ENCODE measurements around the gene F7.
"Not testable (repeated sequence)": the region's sequence is repeated elsewhere in the genome, so short reads cannot be mapped to it uniquely, and the experiment has no call there.

Gene F7

GRCh38 chr13:113105921-113106452 lies 396 bp downstream of the F7 start:
- no peak for DNase-seq

- DNase-seq: no peak
These were observed 1.2 kb downstream of the F7 start for GRCh38 chr13:113106711-113107351.

- not testable (repeated sequence) for DNase-seq
These were observed 2.9 kb downstream of the F7 start for GRCh38 chr13:113108521-113108920.

DNA sequence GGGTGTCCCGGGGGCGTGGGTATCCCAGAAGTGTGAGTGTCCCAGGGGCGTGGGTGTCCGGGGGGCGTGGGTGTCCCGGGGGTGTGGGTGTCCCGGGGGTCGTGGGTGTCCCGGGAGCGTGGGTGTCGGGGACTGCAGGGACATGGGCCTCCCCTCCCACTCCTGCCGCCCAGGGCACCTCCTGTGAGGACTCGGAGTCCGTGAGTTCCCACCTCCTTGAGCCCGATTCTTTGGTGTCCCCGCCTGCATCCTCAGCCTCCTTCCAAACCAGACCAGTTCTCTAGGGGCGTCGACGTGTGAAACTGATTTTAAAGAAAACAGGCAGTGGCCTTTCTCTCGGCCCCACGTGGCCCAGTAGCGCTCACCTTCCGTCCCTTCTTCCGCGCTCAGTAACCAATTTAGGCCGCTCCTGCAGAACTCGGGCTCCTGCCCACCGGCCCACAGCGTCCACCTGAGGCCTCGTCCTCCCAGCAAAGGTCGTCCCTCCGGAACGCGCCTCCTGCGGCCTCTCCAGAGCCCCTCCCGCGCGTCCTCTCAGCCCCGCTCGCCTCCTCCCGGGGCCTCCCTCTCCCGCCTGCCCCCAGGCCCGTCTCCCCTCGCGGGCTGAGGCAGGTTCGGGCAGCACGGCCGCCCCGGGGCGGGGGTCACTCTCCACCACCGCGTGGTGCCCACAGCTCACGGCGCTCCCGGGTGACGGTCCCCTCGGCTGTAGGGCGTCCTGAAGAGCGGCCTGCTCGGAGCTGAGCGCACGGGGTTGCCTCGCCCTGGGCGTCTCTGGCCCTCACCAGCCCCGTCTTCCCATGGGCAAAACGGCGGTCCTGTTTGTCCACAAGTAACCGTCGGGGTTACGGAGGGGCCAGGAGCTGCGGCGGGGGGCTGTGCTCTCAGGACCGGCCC lies 3.8 kb downstream of the F7 start:
- DNase-seq: no peak

DNA sequence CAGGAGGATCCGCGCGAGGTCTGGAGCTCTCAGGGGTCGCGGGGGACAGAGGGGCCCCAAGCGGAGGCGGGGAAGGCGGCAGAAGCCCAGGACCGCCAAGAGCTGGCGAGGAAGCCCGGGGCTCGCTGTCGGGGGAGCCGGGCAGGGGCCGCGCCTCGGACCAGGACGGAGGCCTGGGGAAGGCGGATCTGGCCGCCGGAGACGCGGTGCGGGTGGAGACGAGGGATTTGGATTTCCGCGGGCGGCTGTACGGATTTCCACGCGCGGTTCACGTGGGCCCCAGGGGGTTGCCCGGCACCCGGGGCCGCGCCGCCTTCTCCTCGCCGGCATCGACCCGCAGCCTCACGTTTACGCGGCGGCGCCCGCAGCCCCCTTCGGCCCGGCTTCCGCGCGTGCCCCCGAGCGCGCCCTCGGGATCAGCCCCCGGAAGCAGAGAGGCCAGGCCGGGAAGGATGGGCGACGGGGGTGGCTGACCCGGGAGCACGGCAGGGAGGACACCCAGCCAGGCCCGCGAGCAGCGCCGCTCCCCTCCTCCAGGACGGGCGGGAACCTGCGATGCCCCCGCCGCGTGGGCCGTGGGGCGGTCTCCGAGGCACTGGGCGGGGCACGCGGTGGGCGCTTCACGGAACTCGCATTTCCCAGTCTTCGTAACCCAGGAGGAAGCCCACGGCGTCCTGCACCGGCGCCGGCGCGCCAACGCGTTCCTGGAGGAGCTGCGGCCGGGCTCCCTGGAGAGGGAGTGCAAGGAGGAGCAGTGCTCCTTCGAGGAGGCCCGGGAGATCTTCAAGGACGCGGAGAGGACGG lies 4.7 kb downstream of the F7 start:
- no peak for DNase-seq

DNA sequence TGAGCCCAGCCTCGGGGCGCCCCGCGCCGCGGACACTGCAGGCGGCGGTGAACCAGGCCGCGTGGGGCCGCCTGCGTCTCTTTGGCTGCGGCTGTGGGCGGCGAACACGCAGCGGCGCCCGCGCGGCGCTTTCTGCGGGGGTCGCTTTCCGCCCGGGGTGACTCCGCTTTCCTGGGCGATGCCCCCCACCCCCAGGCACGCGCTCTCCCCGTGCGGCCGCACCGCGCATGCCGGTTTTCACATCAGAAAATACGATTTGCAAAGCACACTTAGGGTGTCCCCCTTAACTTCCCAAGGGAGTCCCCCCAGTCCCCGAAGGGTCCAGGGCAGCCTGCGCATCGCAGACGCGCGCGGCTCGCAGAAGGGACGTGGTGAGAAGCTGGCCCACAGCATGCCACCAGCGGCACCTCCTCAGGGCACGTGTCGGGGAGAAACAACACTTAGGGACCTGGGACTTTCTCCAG lies 5.3 kb downstream of the F7 start:
- no peak for DNase-seq

- DNase-seq: not testable (repeated sequence)
These were observed 6.2 kb downstream of the F7 start for GRCh38 chr13:113111821-113112220.

- not testable (repeated sequence) for DNase-seq
These were observed 6.9 kb downstream of the F7 start for GRCh38 chr13:113112475-113112874.

GRCh38 chr13:113112893-113113845 lies 7.6 kb downstream of the F7 start:
- no peak for DNase-seq

- DNase-seq: no peak
These were observed 8.3 kb downstream of the F7 start for GRCh38 chr13:113113846-113114271.

DNA sequence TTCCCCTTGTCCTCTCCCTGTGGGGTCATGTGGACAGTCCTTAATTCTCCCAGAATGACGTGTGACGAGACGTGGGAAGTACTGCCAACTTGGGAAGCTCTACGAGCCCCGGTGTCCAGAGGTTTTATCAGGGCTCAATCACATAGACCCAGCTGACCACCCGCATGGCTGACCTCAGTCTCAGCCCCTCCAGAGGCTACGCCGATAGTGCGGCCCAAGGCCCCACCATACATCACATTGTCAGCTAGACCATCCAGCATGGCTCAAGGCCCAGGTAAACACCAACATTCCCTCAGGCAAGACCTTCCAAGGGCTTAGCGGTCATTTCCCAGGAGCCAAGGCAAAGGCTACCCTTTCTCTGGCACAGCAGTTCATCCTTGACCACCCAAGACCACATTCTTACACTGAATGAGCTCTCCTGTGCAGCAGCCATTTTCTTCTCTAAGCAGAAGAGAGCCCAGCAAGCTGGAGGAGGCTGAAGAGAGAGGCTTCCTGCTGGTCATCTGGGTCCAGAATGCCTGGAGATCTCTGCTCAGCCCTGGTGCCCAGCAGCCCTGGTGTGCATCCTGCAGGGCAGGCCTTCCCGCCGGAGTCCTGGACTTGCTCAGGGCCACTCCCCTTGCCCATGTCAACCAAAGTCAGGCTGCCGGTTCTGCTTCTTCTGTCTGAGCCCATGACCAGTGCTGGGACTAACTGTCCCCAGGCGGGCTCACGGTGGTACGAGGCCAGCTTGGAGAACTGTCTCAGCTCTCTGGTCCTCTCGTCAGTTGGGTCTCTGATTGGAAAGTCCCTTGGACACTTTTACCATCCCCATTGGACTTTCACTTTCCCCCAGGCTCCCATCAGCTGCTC lies 9.1 kb downstream of the F7 start:
- no peak for DNase-seq

DNA sequence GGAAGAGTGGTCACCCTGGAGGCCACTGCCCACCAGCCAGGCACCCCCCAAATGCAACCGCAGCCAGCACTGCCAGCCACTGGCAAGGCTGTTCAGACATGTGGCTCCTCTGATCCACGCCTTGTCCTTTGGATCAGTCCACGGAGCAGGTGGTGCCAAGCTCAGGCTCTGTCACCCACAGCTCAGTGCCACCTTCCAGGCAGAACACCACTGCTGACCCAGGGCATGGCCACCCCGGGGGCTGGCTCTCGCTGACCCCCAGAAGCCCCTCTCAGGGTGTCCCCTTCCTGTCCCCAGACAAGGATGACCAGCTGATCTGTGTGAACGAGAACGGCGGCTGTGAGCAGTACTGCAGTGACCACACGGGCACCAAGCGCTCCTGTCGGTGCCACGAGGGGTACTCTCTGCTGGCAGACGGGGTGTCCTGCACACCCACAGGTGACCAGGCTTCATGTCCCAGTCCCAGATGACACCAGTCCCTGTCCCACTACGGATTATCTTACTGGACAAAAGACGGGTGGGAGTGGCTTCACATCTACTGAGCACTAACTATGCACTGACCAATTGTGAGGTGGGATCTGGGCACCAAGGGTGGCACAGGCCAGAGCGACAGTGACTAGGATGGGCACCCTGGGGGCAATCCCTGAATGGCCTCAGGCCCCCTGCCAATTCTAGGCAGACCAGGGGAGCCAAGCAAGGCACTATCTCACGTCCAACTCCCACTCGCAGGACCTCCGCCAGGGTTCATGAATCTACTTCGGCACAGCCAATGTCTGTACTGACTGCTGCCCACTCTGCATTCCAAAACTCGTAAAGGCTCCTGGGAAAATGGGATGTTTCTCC lies 10.0 kb downstream of the F7 start:
- no peak for DNase-seq

- DNase-seq: no peak
These were observed 10.7 kb downstream of the F7 start for GRCh38 chr13:113116206-113116800.

- DNase-seq: no peak
These were observed 11.3 kb downstream of the F7 start for GRCh38 chr13:113116871-113117271.

GRCh38 chr13:113117335-113117872 lies 11.8 kb downstream of the F7 start:
- no peak for DNase-seq

DNA sequence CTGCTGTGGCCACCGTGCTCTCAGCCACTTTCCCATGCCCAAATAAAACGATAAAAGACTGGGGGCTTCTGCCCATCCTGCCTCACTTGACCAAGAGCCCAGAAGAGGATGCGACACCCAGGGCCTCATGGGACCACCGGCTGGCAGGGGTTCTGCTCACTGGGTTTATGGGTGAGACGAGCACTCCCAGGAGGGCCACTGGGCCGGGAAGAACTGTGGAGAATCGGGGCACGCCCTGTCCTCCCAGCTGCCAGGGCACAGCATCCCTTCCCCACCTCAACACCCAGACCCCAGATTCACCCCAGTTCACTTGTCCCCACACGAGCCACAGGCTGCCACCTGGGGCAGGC lies 12.3 kb downstream of the F7 start:
- DNase-seq: no peak

DNA sequence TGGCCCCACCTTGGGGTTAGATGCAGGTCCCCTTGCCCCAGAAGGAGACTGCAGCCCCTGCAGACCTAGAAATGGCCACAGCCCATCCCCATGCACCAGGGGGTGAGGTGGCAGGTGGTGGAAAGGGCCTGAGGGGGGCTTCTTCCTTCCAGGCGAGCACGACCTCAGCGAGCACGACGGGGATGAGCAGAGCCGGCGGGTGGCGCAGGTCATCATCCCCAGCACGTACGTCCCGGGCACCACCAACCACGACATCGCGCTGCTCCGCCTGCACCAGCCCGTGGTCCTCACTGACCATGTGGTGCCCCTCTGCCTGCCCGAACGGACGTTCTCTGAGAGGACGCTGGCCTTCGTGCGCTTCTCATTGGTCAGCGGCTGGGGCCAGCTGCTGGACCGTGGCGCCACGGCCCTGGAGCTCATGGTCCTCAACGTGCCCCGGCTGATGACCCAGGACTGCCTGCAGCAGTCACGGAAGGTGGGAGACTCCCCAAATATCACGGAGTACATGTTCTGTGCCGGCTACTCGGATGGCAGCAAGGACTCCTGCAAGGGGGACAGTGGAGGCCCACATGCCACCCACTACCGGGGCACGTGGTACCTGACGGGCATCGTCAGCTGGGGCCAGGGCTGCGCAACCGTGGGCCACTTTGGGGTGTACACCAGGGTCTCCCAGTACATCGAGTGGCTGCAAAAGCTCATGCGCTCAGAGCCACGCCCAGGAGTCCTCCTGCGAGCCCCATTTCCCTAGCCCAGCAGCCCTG lies 12.8 kb downstream of the F7 start:
- DNase-seq: no peak

DNA sequence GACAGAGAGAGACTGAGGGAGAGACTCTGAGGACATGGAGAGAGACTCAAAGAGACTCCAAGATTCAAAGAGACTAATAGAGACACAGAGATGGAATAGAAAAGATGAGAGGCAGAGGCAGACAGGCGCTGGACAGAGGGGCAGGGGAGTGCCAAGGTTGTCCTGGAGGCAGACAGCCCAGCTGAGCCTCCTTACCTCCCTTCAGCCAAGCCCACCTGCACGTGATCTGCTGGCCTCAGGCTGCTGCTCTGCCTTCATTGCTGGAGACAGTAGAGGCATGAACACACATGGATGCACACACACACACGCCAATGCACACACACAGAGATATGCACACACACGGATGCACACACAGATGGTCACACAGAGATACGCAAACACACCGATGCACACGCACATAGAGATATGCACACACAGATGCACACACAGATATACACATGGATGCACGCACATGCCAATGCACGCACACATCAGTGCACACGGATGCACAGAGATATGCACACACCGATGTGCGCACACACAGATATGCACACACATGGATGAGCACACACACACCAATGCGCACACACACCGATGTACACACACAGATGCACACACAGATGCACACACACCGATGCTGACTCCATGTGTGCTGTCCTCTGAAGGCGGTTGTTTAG lies 13.7 kb downstream of the F7 start:
- no peak for DNase-seq

Measured in NCI-H82 (cell line).